ENCODE measurements around the gene ITPK1. TPM values are rescaled to one million over a fixed set of nuclear protein-coding genes. Genes with fewer than 3 reads are reported as not detected.
"Not testable (repeated sequence)": the region's sequence is repeated elsewhere in the genome, so short reads cannot be mapped to it uniquely, and the experiment has no call there.

Gene ITPK1
- total RNA-seq, 2 donors from 2014 or later: 77.1 to 118 TPM

DNA sequence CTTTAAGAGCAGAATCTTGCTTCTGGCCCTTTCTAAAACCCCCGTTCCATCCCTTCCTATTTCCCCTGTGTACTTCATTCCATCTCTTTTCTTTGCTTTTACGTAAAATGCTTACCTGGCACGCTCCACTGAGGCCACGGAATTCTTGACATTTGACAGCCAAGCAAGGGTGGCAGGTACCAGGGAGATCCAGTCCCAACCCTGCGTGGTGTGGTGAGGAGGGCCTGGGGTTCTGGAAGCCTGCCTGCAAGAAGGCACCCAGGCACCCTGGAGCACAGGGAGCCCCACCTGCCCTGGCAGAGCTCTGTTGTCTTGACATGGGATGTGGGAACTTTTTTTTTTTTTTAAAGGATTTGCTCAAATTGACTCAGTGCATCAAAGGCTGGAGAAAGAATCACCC is 48.6 kb downstream of the ITPK1 start:
- Histone ChIP-seq H3K27ac (no peak overlapping the region), H3K36me3 (no peaks in the 10 kb centered on the region), H3K4me3 (no peak overlapping the region), H3K4me1 (replicated peaks) (peaks cover 4% of the 10 kb centered on the region), H3K9me3 (no peaks in the 10 kb centered on the region), H3K27me3 (replicated peaks; ENCODE audit: insufficient read depth) (no peaks in the 10 kb centered on the region)
- intact Hi-C loops (cut with DNase I): no loop called here
- DNase-seq (ENCODE audit: low spot score): no peak
- TF ChIP-seq POLR2AphosphoS5 (IDR thresholded peaks at IDR 0.05) (no peak), POLR2A (IDR thresholded peaks at IDR 0.05) (no peak), CTCF (IDR thresholded peaks at IDR 0.05) (no peak)
- WGBS: 74% methylated on average over 5 of the region's 5 CpGs

DNA sequence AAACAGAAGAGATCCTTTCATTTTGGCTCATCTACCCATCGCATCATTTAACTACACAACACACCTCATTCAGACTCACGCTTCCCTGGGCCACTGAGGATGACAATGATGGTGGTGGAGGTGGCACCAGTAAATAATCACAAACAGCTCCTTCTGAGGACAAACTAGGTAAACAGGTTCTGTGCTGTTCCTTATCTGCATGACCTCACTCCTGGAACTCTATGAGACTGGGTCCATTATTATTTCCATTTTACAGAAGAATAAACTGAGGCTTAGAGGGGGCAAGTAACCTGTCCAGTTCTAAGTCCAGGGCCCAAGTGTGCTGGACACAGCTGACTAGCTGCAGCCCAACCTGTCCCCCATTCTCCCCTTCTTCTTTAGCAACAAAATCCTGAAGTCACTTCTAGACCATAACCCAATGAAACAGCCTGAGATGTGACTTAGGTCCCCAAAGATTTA is 50.4 kb downstream of the ITPK1 start:
- no peak for DNase-seq (ENCODE audit: low spot score)
- H3K36me3 ChIP-seq: no peaks in the 10 kb centered on the region
- no peak for TF ChIP-seq CTCF (IDR thresholded peaks at IDR 0.05)
- peak; percentile 20 for TF ChIP-seq POLR2AphosphoS5 (IDR thresholded peaks at IDR 0.05)
- 59% methylated on average over 2 of the region's 2 CpGs for WGBS
- intact Hi-C loops (cut with DNase I): no loop called here
- H3K27ac ChIP-seq: peak overlapping the region; percentile 22 to 39
- H3K9me3 ChIP-seq: no peaks in the 10 kb centered on the region
- peaks cover 4% of the 10 kb centered on the region for H3K4me1 ChIP-seq (replicated peaks)
- H3K4me3 ChIP-seq: no peak overlapping the region
- no peaks in the 10 kb centered on the region for H3K27me3 ChIP-seq (replicated peaks; ENCODE audit: insufficient read depth)

DNA sequence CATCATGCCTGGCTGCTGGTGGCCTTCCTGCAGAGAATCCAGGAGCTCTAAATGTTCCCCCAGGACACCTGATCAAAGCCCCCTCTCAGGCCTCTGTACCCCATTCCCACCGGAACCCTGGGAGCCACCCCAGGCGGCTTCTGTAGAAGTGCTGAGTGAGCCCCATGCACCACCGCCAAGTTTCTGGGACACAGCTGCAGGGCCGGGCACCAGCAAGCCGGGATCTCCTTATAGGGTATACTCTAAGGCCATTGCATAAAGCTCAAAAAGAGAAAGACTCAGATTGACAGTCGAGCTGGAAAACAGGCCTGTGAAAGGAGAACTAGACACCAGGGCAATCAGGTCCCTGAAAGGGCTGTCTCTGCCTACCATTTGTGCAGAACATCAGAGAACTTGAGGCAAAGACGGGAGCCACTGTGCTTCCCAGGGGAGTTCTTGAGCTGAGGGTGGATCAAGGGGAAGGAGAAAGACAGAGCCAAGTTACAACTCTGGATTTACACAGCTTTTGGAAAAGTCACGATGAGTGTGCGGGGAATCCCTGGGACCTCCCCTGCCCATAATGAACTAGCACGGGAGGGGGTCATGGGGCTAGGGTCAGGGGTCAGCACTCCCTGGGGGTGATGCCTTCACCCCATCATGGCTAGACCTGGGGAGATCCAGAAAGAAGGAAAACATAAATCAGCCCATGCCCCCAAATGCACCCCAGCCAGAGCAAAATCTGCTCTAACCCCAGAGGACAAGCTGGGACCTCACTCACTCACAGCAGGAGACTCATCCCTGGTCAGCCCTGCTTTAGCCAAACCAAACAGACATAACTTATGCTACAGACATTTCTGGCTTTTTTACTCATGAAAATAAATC is 51.1 kb downstream of the ITPK1 start:
- no peak overlapping the region for H3K4me3 ChIP-seq
- peak overlapping the region; percentile 30 to 39 for H3K27ac ChIP-seq
- TF ChIP-seq POLR2AphosphoS5 (IDR thresholded peaks at IDR 0.05) (no peak), POLR2A (IDR thresholded peaks at IDR 0.05) (no peak), CTCF (IDR thresholded peaks at IDR 0.05) (no peak)
- intact Hi-C loops (cut with DNase I): loop anchor here (5.0 kb wide), 1 partner anchor 48 kb away; no protein-coding TSS in a partner anchor
- H3K9me3 ChIP-seq: no peaks in the 10 kb centered on the region
- peaks cover 7% of the 10 kb centered on the region for H3K4me1 ChIP-seq (replicated peaks)
- no peaks in the 10 kb centered on the region for H3K36me3 ChIP-seq
- WGBS: 61% methylated on average over 10 of the region's 10 CpGs
- no peaks in the 10 kb centered on the region for H3K27me3 ChIP-seq (replicated peaks; ENCODE audit: insufficient read depth)
- no peak for DNase-seq (ENCODE audit: low spot score)

DNA sequence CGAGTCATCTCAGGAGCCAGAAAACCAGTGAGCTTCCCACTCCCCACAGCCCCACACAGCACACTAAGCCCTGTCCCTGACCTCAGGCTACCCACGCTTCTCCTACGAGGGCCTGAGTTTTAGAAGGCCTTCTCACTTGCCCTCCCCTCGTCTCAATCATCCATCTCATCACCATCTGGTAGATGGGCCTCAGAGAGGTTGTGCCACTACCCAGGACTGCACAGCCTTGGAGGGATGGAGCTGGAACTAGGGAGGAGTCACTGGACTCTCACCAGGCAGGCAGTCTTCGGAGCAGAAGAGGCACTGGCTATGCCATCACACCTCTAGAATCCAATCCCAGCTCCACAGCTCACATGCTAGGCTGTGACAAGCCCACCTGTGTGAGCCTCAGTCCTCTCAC is 52.3 kb downstream of the ITPK1 start:
- no peaks in the 10 kb centered on the region for H3K36me3 ChIP-seq
- intact Hi-C loops (cut with DNase I): loop anchor here (5.0 kb wide), 1 partner anchor 49 kb away; no protein-coding TSS in a partner anchor
- H3K27me3 ChIP-seq (replicated peaks; ENCODE audit: insufficient read depth): no peaks in the 10 kb centered on the region
- H3K4me3 ChIP-seq: no peak overlapping the region
- TF ChIP-seq POLR2A (IDR thresholded peaks at IDR 0.05) (no peak), POLR2AphosphoS5 (IDR thresholded peaks at IDR 0.05) (no peak), CTCF (IDR thresholded peaks at IDR 0.05) (no peak)
- peak overlapping the region in 1 of 2 donors; percentile 30 for H3K27ac ChIP-seq
- no peak for DNase-seq (ENCODE audit: low spot score)
- H3K9me3 ChIP-seq: no peaks in the 10 kb centered on the region
- peaks cover 7% of the 10 kb centered on the region for H3K4me1 ChIP-seq (replicated peaks)
- 91% methylated on average over 5 of the region's 5 CpGs for WGBS

- Histone ChIP-seq H3K4me3 (no peak overlapping the region), H3K36me3 (no peaks in the 10 kb centered on the region), H3K4me1 (replicated peaks) (peaks cover 7% of the 10 kb centered on the region), H3K9me3 (no peaks in the 10 kb centered on the region), H3K27me3 (replicated peaks; ENCODE audit: insufficient read depth) (no peaks in the 10 kb centered on the region), H3K27ac (no peak overlapping the region)
- DNase-seq (ENCODE audit: low spot score): no peak
- TF ChIP-seq POLR2A (IDR thresholded peaks at IDR 0.05) (no peak), POLR2AphosphoS5 (IDR thresholded peaks at IDR 0.05) (no peak), CTCF (IDR thresholded peaks at IDR 0.05) (no peak)
- intact Hi-C loops (cut with DNase I): loop anchor here (5.0 kb wide), 1 partner anchor 49 kb away; no protein-coding TSS in a partner anchor
- 77% methylated on average over 10 of the region's 10 CpGs for WGBS
Observed at GRCh38 chr14:93062890-93063289, 52.8 kb downstream of the ITPK1 start.

DNA sequence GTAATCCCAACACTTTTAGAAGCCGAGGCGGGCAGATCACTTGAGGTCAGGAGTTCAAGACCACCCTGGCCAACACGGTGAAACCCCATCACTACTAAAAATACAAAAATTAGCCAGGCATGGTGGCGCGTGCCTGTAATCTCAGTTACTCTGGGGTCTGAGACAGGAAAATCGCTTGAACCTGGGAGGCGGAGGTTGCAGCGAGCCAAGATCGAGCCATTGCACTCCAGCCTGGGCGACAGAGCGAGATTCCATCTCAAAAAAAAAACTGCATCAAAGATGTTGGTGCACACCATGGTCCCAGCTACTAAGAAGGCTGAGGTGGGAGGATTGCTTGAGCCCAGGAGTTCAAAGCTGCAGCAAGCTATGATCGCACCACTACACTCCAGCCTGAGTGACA is 53.7 kb downstream of the ITPK1 start:
- H3K27me3 ChIP-seq (replicated peaks; ENCODE audit: insufficient read depth); H3K4me3 ChIP-seq; H3K36me3 ChIP-seq; H3K9me3 ChIP-seq; DNase-seq (ENCODE audit: low spot score); H3K4me1 ChIP-seq (replicated peaks); H3K27ac ChIP-seq: not testable (repeated sequence)
- 94% methylated on average over 12 of the region's 12 CpGs for WGBS
- intact Hi-C loops (cut with DNase I): loop anchor here (5.0 kb wide), 1 partner anchor 50 kb away; no protein-coding TSS in a partner anchor

All from prostate gland (tissue), 2 donors.